IMR-90 (cell line): ENCODE results near the gene SDCCAG8.

Experiments
- BHLHE40 ChIP-seq: fragments of 150-350 bp; IDR thresholded peaks from 2 replicates; pipeline ENCODE4 v1.6.1; 2016; ENCODE audit warnings: mild to moderate bottlenecking, low read depth, low read length
- CEBPB ChIP-seq: IDR thresholded peaks from 2 replicates; pipeline ENCODE4 v1.6.1; 2012; ENCODE audit warnings: low read depth, low read length, improper control_type of control experiment
- CHD1 ChIP-seq: IDR thresholded peaks from 2 replicates; pipeline ENCODE4 v1.6.1; 2012; ENCODE audit warnings: low read depth, low read length, improper control_type of control experiment
- CTCF ChIP-seq: conservative IDR thresholded peaks from 2 replicates; pipeline ENCODE4 v1.5.1; 2012; ENCODE audit warnings: mild to moderate bottlenecking, low read depth, low read length, improper control_type of control experiment
- ELK1 ChIP-seq: fragments of 150-350 bp; IDR thresholded peaks from 2 replicates; pipeline ENCODE4 v1.6.1; 2016; ENCODE audit warnings: low read depth, mild to moderate bottlenecking, low read length, moderate library complexity, borderline replicate concordance
- MXI1 ChIP-seq: IDR thresholded peaks from 2 replicates; pipeline ENCODE4 v1.6.1; 2012; ENCODE audit warnings: low read depth, mild to moderate bottlenecking, low read length, moderate library complexity, borderline replicate concordance
- NFE2L2 ChIP-seq: fragments of 150-350 bp; IDR thresholded peaks from 2 replicates; pipeline ENCODE4 v1.6.1; 2016; ENCODE audit warnings: low read depth, mild to moderate bottlenecking, low read length
- POLR2A ChIP-seq: IDR thresholded peaks from 2 replicates; pipeline ENCODE4 v1.6.1; 2012; ENCODE audit warnings: mild to moderate bottlenecking, low read depth, low read length
- RFX5 ChIP-seq: IDR thresholded peaks from 2 replicates; pipeline ENCODE4 v1.8.0; 2012; ENCODE audit warnings: low read depth, mild to moderate bottlenecking, low read length, moderate library complexity

GRCh38 chr1:243432136-243432535, 176.3 kb downstream of the SDCCAG8 start:
- TF ChIP-seq ELK1 (no peak), CEBPB (no peak), CTCF (no peak), POLR2A (no peak), MXI1 (no peak), NFE2L2 (no peak), BHLHE40 (no peak), RFX5 (no peak), CHD1 (no peak)
